ENCODE measurements around the gene CMSS1.

The CMSS1 gene

GRCh38 chr3:100151024-100151707 is 333.5 kb downstream of the CMSS1 start:
- ChIA-PET CTCF (interaction anchor here (0.7 kb wide), 1 partner anchor 10 kb away, joined by 3 read pairs; no protein-coding TSS in a partner anchor), POLR2A (no interaction called here)
- Histone ChIP-seq H3K4me3 (ENCODE audit: low read depth, low read length) (no peak overlapping the region), H3K36me3 (ENCODE audit: control insufficient read depth in 2 of 2, insufficient read depth in 1 of 2, low read length in 2 of 2) (peaks cover 0 to 7% of the 10 kb centered on the region in 2 experiments; a peak in 1 of 3 replicates), H3K9me3 (ENCODE audit: control insufficient read depth, insufficient read depth, low read depth, low read length) (no peaks in the 10 kb centered on the region), H3K4me1 (ENCODE audit: control insufficient read depth, insufficient read depth, low read length) (no peaks in the 10 kb centered on the region), H3K27ac (ENCODE audit: extremely low read depth, low read depth, low read length) (no peak overlapping the region)
- no peak for TF ChIP-seq ZNF416 (tag by site-specific recombination; IDR thresholded peaks at IDR 0.05)
- TF ChIP-seq OVOL3 (tag by site-specific recombination; IDR thresholded peaks at IDR 0.05) = no peak
- no peak for TF ChIP-seq GLI4 (tag by site-specific recombination; IDR thresholded peaks at IDR 0.05)
- TF ChIP-seq IKZF3 (tag by site-specific recombination; IDR thresholded peaks at IDR 0.05) = no peak
- no peak for TF ChIP-seq AEBP2 (tag by site-specific recombination; IDR thresholded peaks at IDR 0.05; ENCODE audit: borderline replicate concordance)
- TF ChIP-seq ZEB2 (tag by site-specific recombination; IDR thresholded peaks at IDR 0.05) = no peak
- TF ChIP-seq ZNF776 (tag by site-specific recombination; IDR thresholded peaks at IDR 0.05; ENCODE audit: borderline replicate concordance) = no peak
- no peak for TF ChIP-seq ZNF19 (tag by site-specific recombination; IDR thresholded peaks at IDR 0.05; ENCODE audit: low read depth)
- no peak for TF ChIP-seq KLF17 (tag by site-specific recombination; IDR thresholded peaks at IDR 0.05)
- no peak for TF ChIP-seq ZNF239 (tag by site-specific recombination; IDR thresholded peaks at IDR 0.05)
- TF ChIP-seq ZNF473 (tag by site-specific recombination; IDR thresholded peaks at IDR 0.05) = no peak
- TF ChIP-seq ZNF791 (tag by site-specific recombination; IDR thresholded peaks at IDR 0.05) = no peak
- TF ChIP-seq ZBTB1 (tag by site-specific recombination; IDR thresholded peaks at IDR 0.05) = no peak
- no peak for TF ChIP-seq SCRT2 (tag by site-specific recombination; IDR thresholded peaks at IDR 0.05)

- Histone ChIP-seq H3K36me3 (ENCODE audit: control insufficient read depth in 2 of 2, insufficient read depth in 1 of 2, low read length in 2 of 2) (peaks cover 0 to 7% of the 10 kb centered on the region in 2 experiments; a peak in 1 of 3 replicates), H3K9me3 (ENCODE audit: control insufficient read depth, insufficient read depth, low read depth, low read length) (no peaks in the 10 kb centered on the region), H3K4me3 (ENCODE audit: low read depth, low read length) (no peak overlapping the region), H3K4me1 (ENCODE audit: control insufficient read depth, insufficient read depth, low read length) (no peaks in the 10 kb centered on the region), H3K27ac (ENCODE audit: extremely low read depth, low read depth, low read length) (no peak overlapping the region)
- ChIA-PET CTCF (interaction anchor here (0.7 kb wide), 1 partner anchor 1171 kb away, joined by 3 read pairs; no protein-coding TSS in a partner anchor), POLR2A (no interaction called here)
- TF ChIP-seq ZNF266 (tag by site-specific recombination; IDR thresholded peaks at IDR 0.05; ENCODE audit: low read depth) = no peak
- no peak for TF ChIP-seq ZNF747 (tag by site-specific recombination; IDR thresholded peaks at IDR 0.05)
- TF ChIP-seq ZFHX2 (tag by site-specific recombination; conservative IDR thresholded peaks at IDR 0.05) = no peak
- no peak for TF ChIP-seq ZSCAN30 (tag by site-specific recombination; IDR thresholded peaks at IDR 0.05)
- TF ChIP-seq ZNF600 (tag by site-specific recombination; IDR thresholded peaks at IDR 0.05) = no peak
- TF ChIP-seq ZNF10 (tag by site-specific recombination; IDR thresholded peaks at IDR 0.05) = no peak
- no peak for TF ChIP-seq ZNF677 (tag by site-specific recombination; IDR thresholded peaks at IDR 0.05)
- TF ChIP-seq SCRT1 (tag by site-specific recombination; IDR thresholded peaks at IDR 0.05; ENCODE audit: borderline replicate concordance) = no peak
- TF ChIP-seq OSR2 (tag by site-specific recombination; IDR thresholded peaks at IDR 0.05) = no peak
- no peak for TF ChIP-seq ZBTB48 (tag by site-specific recombination; IDR thresholded peaks at IDR 0.05)
These were observed 336.5 kb downstream of the CMSS1 start for GRCh38 chr3:100154171-100154570.
